ENCODE results near the gene C9orf153.

DNA sequence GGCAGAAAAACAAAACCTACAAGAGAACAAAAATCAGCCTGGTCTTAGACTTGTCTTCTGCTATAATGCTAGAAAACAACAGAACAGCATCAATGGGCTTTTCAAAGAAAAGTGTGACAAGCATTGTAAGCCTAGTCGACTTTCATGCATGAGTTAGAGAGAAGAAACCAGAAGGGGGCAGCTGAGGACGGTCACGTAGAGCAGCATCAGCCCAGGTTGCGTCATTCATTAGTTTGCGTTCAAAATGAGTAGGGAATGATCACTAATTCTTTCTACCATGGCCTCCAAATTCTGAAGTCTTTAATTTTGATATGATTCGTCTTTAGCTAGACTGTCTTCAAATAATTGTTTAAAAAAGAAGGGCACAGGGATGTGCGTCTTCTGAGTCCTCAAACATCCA lies 27.6 kb upstream of the C9orf153 start:
- TF ChIP-seq EP300 (IDR thresholded peaks at IDR 0.05), result no peak
- TF ChIP-seq, protein P1, sequence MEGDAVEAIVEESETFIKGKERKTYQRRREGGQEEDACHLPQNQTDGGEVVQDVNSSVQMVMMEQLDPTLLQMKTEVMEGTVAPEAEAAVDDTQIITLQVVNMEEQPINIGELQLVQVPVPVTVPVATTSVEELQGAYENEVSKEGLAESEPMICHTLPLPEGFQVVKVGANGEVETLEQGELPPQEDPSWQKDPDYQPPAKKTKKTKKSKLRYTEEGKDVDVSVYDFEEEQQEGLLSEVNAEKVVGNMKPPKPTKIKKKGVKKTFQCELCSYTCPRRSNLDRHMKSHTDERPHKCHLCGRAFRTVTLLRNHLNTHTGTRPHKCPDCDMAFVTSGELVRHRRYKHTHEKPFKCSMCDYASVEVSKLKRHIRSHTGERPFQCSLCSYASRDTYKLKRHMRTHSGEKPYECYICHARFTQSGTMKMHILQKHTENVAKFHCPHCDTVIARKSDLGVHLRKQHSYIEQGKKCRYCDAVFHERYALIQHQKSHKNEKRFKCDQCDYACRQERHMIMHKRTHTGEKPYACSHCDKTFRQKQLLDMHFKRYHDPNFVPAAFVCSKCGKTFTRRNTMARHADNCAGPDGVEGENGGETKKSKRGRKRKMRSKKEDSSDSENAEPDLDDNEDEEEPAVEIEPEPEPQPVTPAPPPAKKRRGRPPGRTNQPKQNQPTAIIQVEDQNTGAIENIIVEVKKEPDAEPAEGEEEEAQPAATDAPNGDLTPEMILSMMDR (IDR thresholded peaks at IDR 0.05), result no peak
- no peak for TF ChIP-seq POLR2A (IDR thresholded peaks at IDR 0.05)

Data from upper lobe of left lung (tissue), 4 donors.